Activated naive CD4-positive, alpha-beta T cell treated with anti-CD3 and anti-CD28 coated beads, Interleukin-2, amount 10 ng/mL, durations not matched to agents 7 days and 5 days (primary cell): ENCODE measurements around the gene CLSTN3.
A peak's percentile ranks its signal among the peaks of the same experiment; 100 is the strongest.

Source experiments
- CTCF ChIA-PET: fragments of 350-600 bp; sonication (Branson Sonifier 250); formaldehyde crosslinking; loops from one replicate; lab custom pipeline; 2021; ENCODE audit warnings: antibody characterized with exemption; lab: Charles Lee
- DNase-seq: peaks from one replicate; pipeline ENCODE4 v3.0.0-alpha.2; 2020
- H3K27ac Mint-ChIP-seq: one replicate; pipeline ENCODE4 v1.8.0; 2021; ENCODE audit warnings: mild to moderate bottlenecking, moderate library complexity, mixed read lengths
- H3K27me3 Mint-ChIP-seq: one replicate; pipeline ENCODE4 v1.8.0; 2021; ENCODE audit warnings: mild to moderate bottlenecking, mixed read lengths
- H3K36me3 Mint-ChIP-seq: one replicate; pipeline ENCODE4 v1.8.0; 2021; ENCODE audit warnings: mixed read lengths
- H3K4me1 Mint-ChIP-seq: one replicate; pipeline ENCODE4 v1.8.0; 2021; ENCODE audit warnings: mixed read lengths
- H3K4me3 Mint-ChIP-seq: one replicate; pipeline ENCODE4 v1.8.0; 2021; ENCODE audit warnings: mild to moderate bottlenecking, moderate library complexity, mixed read lengths
- H3K9me3 Mint-ChIP-seq: one replicate; pipeline ENCODE4 v1.8.0; 2021; ENCODE audit warnings: mixed read lengths

The CLSTN3 gene

DNA sequence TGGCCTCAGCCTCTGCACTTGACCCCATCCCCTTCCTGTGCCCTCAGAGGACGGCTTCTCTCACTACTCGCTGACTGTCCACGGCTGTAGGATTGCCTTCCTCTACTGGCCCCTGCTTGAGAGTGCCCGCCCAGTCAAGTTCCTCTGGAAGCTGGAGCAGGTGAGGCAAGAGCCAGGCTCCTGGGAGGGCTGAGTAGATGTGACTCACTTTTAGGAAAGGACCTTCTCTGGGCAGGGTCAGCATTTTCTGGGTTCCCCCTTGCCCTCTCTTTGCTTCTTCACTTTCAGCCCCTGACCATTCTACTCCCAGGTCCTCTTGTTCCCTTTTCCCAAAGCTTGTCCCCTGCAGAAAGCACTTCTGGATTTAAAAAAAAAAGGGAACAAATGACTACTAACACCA, 7.7 kb downstream of the CLSTN3 start:
- Mint-ChIP-seq H3K4me1 (peaks cover 7% of the 10 kb centered on the region), H3K9me3 (no peaks in the 10 kb centered on the region), H3K36me3 (peaks cover 80% of the 10 kb centered on the region), H3K4me3 (no peak overlapping the region), H3K27ac (no peak overlapping the region), H3K27me3 (no peaks in the 10 kb centered on the region)
- CTCF ChIA-PET: no interaction called here
- DNase-seq: no peak

DNA sequence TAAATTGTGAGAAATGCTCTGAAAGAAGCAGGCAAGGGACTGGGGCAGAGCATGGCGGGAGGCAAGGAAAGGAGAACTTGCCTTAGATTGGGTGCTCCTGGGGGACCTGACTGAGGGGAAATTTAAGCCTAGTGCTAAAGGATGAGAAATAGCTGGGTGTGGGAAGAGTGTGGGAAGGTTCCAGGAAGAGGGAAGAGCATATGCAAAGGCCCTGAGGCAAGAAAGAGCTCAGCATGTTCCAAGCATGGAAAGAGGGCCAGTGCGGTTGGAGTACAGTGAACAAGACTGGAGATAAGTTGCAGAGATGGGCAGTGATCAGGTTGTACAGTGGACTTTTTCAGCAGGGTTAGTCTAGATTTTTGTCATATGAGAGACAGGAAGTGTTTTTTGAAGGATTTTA, 9.0 kb downstream of the CLSTN3 start:
- Mint-ChIP-seq H3K4me1 (peaks cover 3% of the 10 kb centered on the region), H3K27ac (no peak overlapping the region), H3K4me3 (no peak overlapping the region), H3K36me3 (peaks cover 76% of the 10 kb centered on the region), H3K9me3 (no peaks in the 10 kb centered on the region), H3K27me3 (no peaks in the 10 kb centered on the region)
- DNase-seq: no peak
- CTCF ChIA-PET: interaction anchor here (1.0 kb wide), 1 partner anchor 50 kb away, joined by 4 read pairs; no protein-coding TSS in a partner anchor

GRCh38 chr12:7141351-7142005, 11.3 kb downstream of the CLSTN3 start:
- no peak for DNase-seq
- Mint-ChIP-seq H3K4me1 (peaks cover 3% of the 10 kb centered on the region), H3K36me3 (peaks cover 75% of the 10 kb centered on the region), H3K27ac (no peak overlapping the region), H3K9me3 (no peaks in the 10 kb centered on the region), H3K4me3 (no peak overlapping the region), H3K27me3 (no peaks in the 10 kb centered on the region)
- CTCF ChIA-PET: interaction anchor here (1.0 to 2.7 kb wide), 6 partner anchors 11 to 217 kb away, joined by 3 to 16 read pairs (median 6); partner anchors contain the start of genes C1RL, CLSTN3 and PEX5

DNA sequence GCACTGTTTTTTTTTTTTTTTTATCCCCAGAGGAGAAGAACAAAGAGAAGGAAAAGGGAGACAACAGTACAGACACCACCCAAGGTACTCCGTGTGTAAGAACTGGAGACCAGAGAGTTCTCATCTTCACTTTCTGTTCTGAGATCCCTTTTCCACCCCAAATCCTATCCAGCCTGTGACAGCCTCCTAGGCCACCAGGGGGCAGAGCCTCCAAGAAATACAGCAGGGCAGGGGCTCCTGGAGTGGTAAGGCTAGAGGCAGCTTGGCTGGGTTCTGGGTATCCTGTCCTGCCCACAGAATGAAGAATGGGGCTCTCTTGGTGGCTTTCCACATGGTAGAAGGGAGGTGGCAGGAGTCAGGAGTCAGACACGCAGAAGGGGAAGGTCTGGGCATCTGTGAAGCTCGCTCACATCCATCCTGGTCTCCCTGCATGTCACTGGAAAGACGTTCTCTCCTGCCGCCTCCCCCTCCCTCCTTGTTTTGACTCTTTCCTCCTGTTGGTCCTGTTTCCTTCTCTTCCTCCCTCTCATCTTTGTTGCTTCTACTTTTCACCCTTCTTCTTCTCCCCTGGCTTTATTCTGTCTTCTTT, 12.0 kb downstream of the CLSTN3 start:
- CTCF ChIA-PET: interaction anchor here (2.0 to 2.7 kb wide), 3 partner anchors 12 to 47 kb away, joined by 6 to 16 read pairs (median 8); partner anchors contain the start of genes CLSTN3 and PEX5
- peak; percentile 74 for DNase-seq
- H3K36me3 Mint-ChIP-seq: peaks cover 73% of the 10 kb centered on the region
- no peak overlapping the region for H3K4me3 Mint-ChIP-seq
- no peaks in the 10 kb centered on the region for H3K27me3 Mint-ChIP-seq
- no peaks in the 10 kb centered on the region for H3K9me3 Mint-ChIP-seq
- H3K4me1 Mint-ChIP-seq: peaks cover 3% of the 10 kb centered on the region
- H3K27ac Mint-ChIP-seq: no peak overlapping the region

DNA sequence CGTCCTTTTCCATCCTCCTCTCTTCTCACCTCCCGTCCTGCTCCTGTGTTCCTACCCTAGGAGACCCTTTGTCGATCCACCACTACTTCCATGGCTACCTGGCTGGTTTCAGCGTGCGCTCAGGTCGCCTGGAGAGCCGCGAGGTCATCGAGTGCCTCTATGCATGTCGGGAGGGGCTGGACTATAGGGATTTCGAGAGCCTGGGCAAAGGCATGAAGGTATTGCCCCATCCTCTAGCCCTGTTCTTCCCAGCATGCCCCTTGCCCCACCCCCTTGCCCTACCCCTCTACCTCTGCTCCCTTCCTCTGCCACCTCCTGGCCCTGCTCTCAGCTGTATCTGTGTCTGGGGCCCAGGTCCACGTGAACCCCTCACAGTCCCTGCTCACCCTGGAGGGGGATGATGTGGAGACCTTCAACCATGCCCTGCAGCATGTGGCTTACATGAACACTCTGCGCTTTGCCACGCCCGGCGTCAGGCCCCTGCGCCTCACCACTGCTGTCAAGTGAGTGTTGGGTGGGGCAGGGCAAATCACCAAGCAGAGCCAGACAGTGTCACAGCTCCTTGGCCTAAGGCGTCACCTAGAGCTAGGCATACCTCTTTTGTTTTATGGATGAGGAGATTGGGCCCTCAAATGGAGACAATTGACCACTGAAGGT, 12.8 kb downstream of the CLSTN3 start:
- Mint-ChIP-seq H3K4me3 (no peak overlapping the region), H3K27me3 (no peaks in the 10 kb centered on the region), H3K36me3 (peaks cover 68% of the 10 kb centered on the region)

GRCh38 chr12:7143564-7143963, 13.4 kb downstream of the CLSTN3 start:
- H3K27ac Mint-ChIP-seq: no peak overlapping the region
- peaks cover 10% of the 10 kb centered on the region for H3K4me1 Mint-ChIP-seq
- peaks cover 69% of the 10 kb centered on the region for H3K36me3 Mint-ChIP-seq
- DNase-seq: no peak
- no peaks in the 10 kb centered on the region for H3K9me3 Mint-ChIP-seq
- H3K4me3 Mint-ChIP-seq: no peak overlapping the region
- H3K27me3 Mint-ChIP-seq: no peaks in the 10 kb centered on the region
- CTCF ChIA-PET: interaction anchor here (0.5 to 2.6 kb wide), 4 partner anchors 8 to 808 kb away, joined by 3 to 16 read pairs (median 6); no protein-coding TSS in a partner anchor

More for the DNA sequence above, 12.8 kb downstream of the CLSTN3 start:
- DNase-seq: no peak
- Mint-ChIP-seq H3K9me3 (no peaks in the 10 kb centered on the region), H3K27ac (peak overlapping the region; percentile 34), H3K4me1 (peaks cover 3% of the 10 kb centered on the region)
- CTCF ChIA-PET: interaction anchor here (2.0 to 2.7 kb wide), 4 partner anchors 12 to 46 kb away, joined by 6 to 16 read pairs (median 12); partner anchors contain the start of genes CLSTN3 and PEX5

GRCh38 chr12:7144414-7145120, 14.4 kb downstream of the CLSTN3 start:
- no peak overlapping the region for H3K4me3 Mint-ChIP-seq
- CTCF ChIA-PET: interaction anchor here (0.5 to 2.6 kb wide), 13 partner anchors 9 to 809 kb away, joined by 3 to 16 read pairs (median 3); partner anchors contain the start of gene PEX5
- no peaks in the 10 kb centered on the region for H3K9me3 Mint-ChIP-seq
- H3K36me3 Mint-ChIP-seq: peaks cover 70% of the 10 kb centered on the region
- H3K27me3 Mint-ChIP-seq: no peaks in the 10 kb centered on the region
- no peak overlapping the region for H3K27ac Mint-ChIP-seq
- peak; percentile 18 for DNase-seq
- peaks cover 11% of the 10 kb centered on the region for H3K4me1 Mint-ChIP-seq

DNA sequence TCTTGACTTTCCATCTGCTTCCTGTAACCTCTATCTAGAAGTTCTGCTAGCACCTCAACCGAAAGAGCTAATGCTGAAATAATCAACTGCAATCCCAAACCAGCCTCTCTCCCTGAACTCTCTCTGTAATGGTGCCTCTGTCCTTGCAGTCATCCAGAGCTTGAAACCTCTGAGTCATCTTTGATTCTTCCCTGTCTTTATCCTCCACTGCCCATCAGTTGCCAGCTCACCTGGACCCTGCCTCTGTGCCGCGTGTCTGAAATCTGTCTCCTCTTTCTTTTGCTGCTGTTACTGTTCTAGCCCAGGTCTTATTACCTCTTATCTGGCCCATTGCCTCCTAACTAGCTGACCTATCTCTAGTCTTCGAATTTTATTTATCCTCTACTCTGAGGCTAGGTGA, 15.5 kb downstream of the CLSTN3 start:
- H3K27me3 Mint-ChIP-seq: no peaks in the 10 kb centered on the region
- H3K4me3 Mint-ChIP-seq: no peak overlapping the region
- CTCF ChIA-PET: interaction anchor here (0.8 to 2.2 kb wide), 6 partner anchors 9 to 173 kb away, joined by 3 to 7 read pairs (median 4); partner anchors contain the start of gene PEX5
- H3K36me3 Mint-ChIP-seq: peaks cover 73% of the 10 kb centered on the region
- H3K9me3 Mint-ChIP-seq: no peaks in the 10 kb centered on the region
- H3K27ac Mint-ChIP-seq: no peak overlapping the region
- peaks cover 13% of the 10 kb centered on the region for H3K4me1 Mint-ChIP-seq
- no peak for DNase-seq

DNA sequence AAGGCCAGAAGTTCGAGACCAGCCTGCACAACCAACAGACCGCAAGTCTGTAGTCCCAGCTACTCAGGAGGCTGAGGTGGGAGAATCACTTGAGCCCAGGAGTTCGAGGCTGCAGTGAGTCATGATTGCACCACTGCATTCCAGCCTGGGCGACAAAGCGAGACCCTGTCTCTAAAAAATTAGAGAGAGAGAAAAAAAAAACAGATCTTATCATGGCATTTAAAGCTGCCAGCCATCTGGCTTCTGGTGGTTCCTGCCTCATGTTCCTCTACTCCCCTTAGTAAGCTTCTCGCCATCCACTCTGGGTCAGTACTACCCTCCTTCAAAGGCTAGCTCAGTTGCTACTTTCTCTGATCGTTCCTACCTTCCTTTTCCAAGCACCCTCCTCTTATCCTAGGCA, 16.1 kb downstream of the CLSTN3 start:
- Mint-ChIP-seq H3K4me1 (peaks cover 13% of the 10 kb centered on the region), H3K36me3 (peaks cover 70% of the 10 kb centered on the region), H3K27ac (no peak overlapping the region), H3K9me3 (no peaks in the 10 kb centered on the region), H3K27me3 (no peaks in the 10 kb centered on the region), H3K4me3 (no peak overlapping the region)
- CTCF ChIA-PET: interaction anchor here (0.8 to 2.2 kb wide), 4 partner anchors 9 to 149 kb away, joined by 3 to 7 read pairs (median 5); partner anchors contain the start of gene PEX5
- no peak for DNase-seq

- CTCF ChIA-PET: no interaction called here
Measured at GRCh38 chr12:7146906-7147305, 16.7 kb downstream of the CLSTN3 start.

DNA sequence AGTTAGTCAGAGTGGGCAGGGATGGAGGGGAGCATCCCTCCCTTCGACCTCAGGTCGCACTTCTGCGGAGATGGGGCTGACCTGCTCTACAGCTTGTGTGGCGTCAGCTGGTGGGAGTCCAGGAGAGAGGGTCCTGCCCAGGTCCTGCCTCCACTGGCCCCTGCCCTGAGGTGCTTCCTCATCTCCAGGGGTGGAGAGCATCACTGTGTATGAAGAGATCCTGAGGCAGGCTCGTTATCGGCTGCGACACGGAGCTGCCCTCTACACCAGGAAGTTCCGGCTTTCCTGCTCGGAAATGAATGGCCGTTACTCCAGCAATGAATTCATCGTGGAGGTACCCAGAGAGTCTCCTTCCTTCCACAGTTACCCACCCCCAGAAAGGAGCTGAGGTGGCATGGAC, 20.2 kb downstream of the CLSTN3 start:
- Mint-ChIP-seq H3K9me3 (no peaks in the 10 kb centered on the region), H3K27ac (no peak overlapping the region), H3K36me3 (peaks cover 53% of the 10 kb centered on the region), H3K4me1 (peaks cover 10% of the 10 kb centered on the region), H3K4me3 (no peak overlapping the region), H3K27me3 (no peaks in the 10 kb centered on the region)
- DNase-seq: no peak
- CTCF ChIA-PET: no interaction called here

More at GRCh38 chr12:7146906-7147305, 16.7 kb downstream of the CLSTN3 start:
- DNase-seq: no peak
- H3K36me3 Mint-ChIP-seq: peaks cover 65% of the 10 kb centered on the region
- no peak overlapping the region for H3K27ac Mint-ChIP-seq
- no peak overlapping the region for H3K4me3 Mint-ChIP-seq
- H3K4me1 Mint-ChIP-seq: peaks cover 13% of the 10 kb centered on the region
- H3K9me3 Mint-ChIP-seq: no peaks in the 10 kb centered on the region
- no peaks in the 10 kb centered on the region for H3K27me3 Mint-ChIP-seq

GRCh38 chr12:7150841-7151240, 20.7 kb downstream of the CLSTN3 start:
- peaks cover 50% of the 10 kb centered on the region for H3K36me3 Mint-ChIP-seq
- no peaks in the 10 kb centered on the region for H3K9me3 Mint-ChIP-seq
- H3K4me1 Mint-ChIP-seq: peaks cover 10% of the 10 kb centered on the region
- CTCF ChIA-PET: no interaction called here
- H3K27me3 Mint-ChIP-seq: no peaks in the 10 kb centered on the region
- no peak overlapping the region for H3K27ac Mint-ChIP-seq
- no peak for DNase-seq
- H3K4me3 Mint-ChIP-seq: no peak overlapping the region

GRCh38 chr12:7151532-7151931, 21.4 kb downstream of the CLSTN3 start:
- H3K9me3 Mint-ChIP-seq: no peaks in the 10 kb centered on the region
- H3K27me3 Mint-ChIP-seq: no peaks in the 10 kb centered on the region
- H3K27ac Mint-ChIP-seq: no peak overlapping the region
- peaks cover 50% of the 10 kb centered on the region for H3K36me3 Mint-ChIP-seq
- no peak overlapping the region for H3K4me3 Mint-ChIP-seq
- no peak for DNase-seq
- CTCF ChIA-PET: no interaction called here
- peaks cover 10% of the 10 kb centered on the region for H3K4me1 Mint-ChIP-seq
